Measurements from ENCODE around the gene MEIS3.
"Not testable (repeated sequence)": the region's sequence is repeated elsewhere in the genome, so short reads cannot be mapped to it uniquely, and the experiment has no call there.

The MEIS3 gene

GRCh38 chr19:47381653-47382279, 37.6 kb downstream of the MEIS3 start:
- DNase-seq: peak in 1 of 4 experiments; percentile 10

- no peak for DNase-seq
These were observed 38.2 kb downstream of the MEIS3 start for GRCh38 chr19:47381121-47381520.

- DNase-seq: no peak
These were observed 38.8 kb downstream of the MEIS3 start for GRCh38 chr19:47380559-47380958.

GRCh38 chr19:47379381-47379938, 39.9 kb downstream of the MEIS3 start:
- no peak for DNase-seq

GRCh38 chr19:47378246-47378645, 41.1 kb downstream of the MEIS3 start:
- no peak for DNase-seq

- DNase-seq: no peak
These were observed 41.5 kb downstream of the MEIS3 start for GRCh38 chr19:47377801-47378200.

GRCh38 chr19:47377208-47377701, 42.1 kb downstream of the MEIS3 start:
- DNase-seq: no peak

GRCh38 chr19:47376589-47377144, 42.7 kb downstream of the MEIS3 start:
- no peak for DNase-seq

GRCh38 chr19:47375694-47376588, 43.4 kb downstream of the MEIS3 start:
- DNase-seq: no peak

- no peak for DNase-seq
These were observed 44.2 kb downstream of the MEIS3 start for GRCh38 chr19:47374876-47375693.

- DNase-seq: no peak
These were observed 45.8 kb downstream of the MEIS3 start for GRCh38 chr19:47373246-47374240.

GRCh38 chr19:47372603-47373002, 46.7 kb downstream of the MEIS3 start:
- DNase-seq: no peak

- DNase-seq: no peak
These were observed 48.1 kb downstream of the MEIS3 start for GRCh38 chr19:47371261-47371660.

- no peak for DNase-seq
These were observed 49.2 kb downstream of the MEIS3 start for GRCh38 chr19:47370045-47370611.

- DNase-seq: not testable (repeated sequence)
These were observed 53.9 kb downstream of the MEIS3 start for GRCh38 chr19:47365455-47365854.

GRCh38 chr19:47363758-47364531, 55.4 kb downstream of the MEIS3 start:
- DNase-seq: no peak

GRCh38 chr19:47362321-47362720, 57.0 kb downstream of the MEIS3 start:
- no peak for DNase-seq

- DNase-seq: no peak
These were observed 60.4 kb downstream of the MEIS3 start for GRCh38 chr19:47358936-47359335.

GRCh38 chr19:47357788-47358680, 61.3 kb downstream of the MEIS3 start:
- no peak for DNase-seq

Measured in activated naive CD4-positive, alpha-beta T cell (primary cell).